H1 (cell line): ENCODE results near the gene MPC1. TPM values are rescaled to one million over a fixed set of nuclear protein-coding genes. Genes with fewer than 3 reads are reported as not detected.

ENCODE experiments used
- BCL11A ChIP-seq, 2 experiments: IDR thresholded peaks; one replicate each; pipeline ENCODE4 v1.6.1; 2011; ENCODE audit warnings: low read depth in 2 of 2, low read length in 2 of 2, mild to moderate bottlenecking in 2 of 2
- BRCA1 ChIP-seq: IDR thresholded peaks from 2 replicates; pipeline ENCODE4 v1.6.1; 2012; ENCODE audit warnings: low read depth, low read length, improper control_type of control experiment
- CTBP2 ChIP-seq: IDR thresholded peaks from 2 replicates; pipeline ENCODE4 v1.7.0; 2011; ENCODE audit warnings: borderline replicate concordance, mild to moderate bottlenecking, moderate library complexity, mixed read lengths, low read length; ENCODE audit not compliant: insufficient read depth, insufficient read length
- JUND ChIP-seq: IDR thresholded peaks from 2 replicates; pipeline ENCODE4 v1.6.1; 2011; ENCODE audit warnings: mild to moderate bottlenecking, improper control_type of control experiment, low read length
- KDM1A ChIP-seq: fragments of 200-600, 300-600 bp; sonication (generic); IDR thresholded peaks from 2 replicates; pipeline ENCODE4 v1.7.1; 2016; ENCODE audit warnings: mild to moderate bottlenecking, low read length, borderline replicate concordance
- RBBP5 ChIP-seq: IDR thresholded peaks from 2 replicates; pipeline ENCODE4 v1.7.1; 2012; ENCODE audit warnings: low read depth, mild to moderate bottlenecking, inconsistent platforms, low read length, moderate library complexity, borderline replicate concordance
- SUZ12 ChIP-seq: fragments of 200-600 bp; sonication (generic); IDR thresholded peaks from 2 replicates; pipeline ENCODE4 v1.6.1; 2012; ENCODE audit warnings: mild to moderate bottlenecking, inconsistent platforms, low read length, moderate library complexity, mixed read lengths
- TAF7 ChIP-seq: optimal IDR thresholded peaks from 2 replicates; pipeline ENCODE3; 2011; ENCODE audit warnings: low read depth, mild to moderate bottlenecking, inconsistent platforms, low read length, moderate library complexity, borderline replicate concordance
- polyA plus RNA-seq, 7 experiments: library from polyadenylated mRNA; depleted of rRNA in 3 of 7; stranded (reverse) in 5 of 7; unstranded in 2 of 7; fragments of >200 nt in 5 of 7; fragments of 200-250 nt in 2 of 7; gene quantifications; 1 replicate in 5 of 7; 2 replicates in 1 of 7; 4 replicates in 1 of 7; pipeline versions ENCODE4 v1.2.1 to v1.2.3, GENCODE V29; 2011 to 2013; ENCODE audit warnings: missing spikeins in 2 of 7, mixed read lengths in 2 of 7
- total RNA-seq: library from RNA; stranded (reverse); fragmentation: NEBNext Ultra II Directional; extraction: Animal tissue kit (Norgen Biotek cat#: 25700); gene quantifications from 2 replicates; pipeline ENCODE4 v1.2.1, GENCODE V29; 2021

The MPC1 gene
- total and polyA plus RNA-seq, 2 of the 8 experiments (the other 6 are each of a cell fraction or from before 2014, with no cell fraction given), result 10.2 to 12.6 TPM

DNA sequence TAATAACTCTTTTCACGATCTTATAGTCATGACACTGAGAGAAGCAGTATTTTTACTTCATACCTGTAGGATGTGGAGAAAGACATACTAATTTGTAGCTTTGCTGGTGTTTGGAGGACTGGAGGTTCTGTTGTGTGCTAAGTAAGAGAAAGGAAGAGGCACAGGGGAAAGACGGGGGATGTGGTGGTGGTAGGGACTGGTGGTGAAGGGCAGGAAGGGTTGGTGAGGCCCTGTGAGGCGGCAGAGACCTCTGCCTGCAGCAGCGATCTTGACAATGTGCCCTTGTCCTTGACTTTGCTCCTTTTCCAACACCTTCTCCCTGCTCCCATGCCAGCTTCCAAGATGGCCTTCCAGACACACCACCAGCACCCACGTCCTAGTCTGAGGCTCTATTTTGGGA lies 32.6 kb upstream of the MPC1 start (continued):
- no peak for TF ChIP-seq CTBP2
- no peak for TF ChIP-seq JUND
- TF ChIP-seq SUZ12, result no peak
- no peak for TF ChIP-seq BRCA1
- no peak for TF ChIP-seq TAF7
- TF ChIP-seq RBBP5, result no peak
- no peak for TF ChIP-seq KDM1A
- TF ChIP-seq BCL11A (IDR thresholded peaks at IDR 0.05; ENCODE audit: low read depth in 2 of 2, low read length in 2 of 2), result no peak
